ENCODE results near the gene SAP30L.

The SAP30L gene

DNA sequence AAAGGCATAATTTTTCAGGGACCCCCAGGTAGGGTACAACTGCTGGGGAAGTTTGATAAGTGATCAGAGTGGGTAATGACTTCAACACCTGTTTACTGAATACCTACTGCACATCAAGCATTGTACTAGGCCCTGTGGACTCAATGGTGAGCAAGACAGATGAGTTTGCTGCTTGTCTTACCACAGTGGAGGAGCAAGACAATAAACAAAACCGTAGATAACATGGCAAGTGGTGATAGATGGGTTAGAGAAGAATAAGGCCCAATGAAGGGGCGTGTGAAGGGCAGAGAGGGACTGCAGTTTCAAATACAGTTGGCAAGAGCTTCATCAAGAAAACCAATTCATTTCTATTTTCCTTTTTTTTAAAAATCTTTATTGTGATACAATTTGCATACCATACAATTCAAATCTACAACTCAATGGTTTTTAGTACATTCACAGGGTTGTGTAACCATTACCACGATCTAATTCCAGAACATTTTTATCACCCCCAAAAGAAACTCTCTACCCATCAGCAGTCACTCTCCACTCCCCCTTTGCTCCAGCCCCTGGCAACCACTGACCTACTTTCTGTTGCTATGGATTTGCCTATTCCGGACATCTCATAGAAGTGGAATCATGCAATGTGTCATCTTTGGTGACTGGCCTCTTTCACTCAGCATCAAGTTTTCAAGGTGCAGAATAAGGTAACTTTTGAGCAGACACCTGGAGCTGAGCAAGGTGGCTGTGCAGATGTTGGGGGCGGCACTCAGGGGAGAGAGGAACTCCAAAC, 64.2 kb downstream of the SAP30L start:
- DNase-seq (ENCODE audit: low spot score) = no peak

Data from activated CD4-positive, alpha-beta T cell treated with anti-CD3 and anti-CD28 coated beads, Interleukin-2, Interleukin-4, amounts not matched to agents 100 ng/mL and 50 ng/mL, durations not matched to agents 16 hours and 8 hours (primary cell).